ENCODE data around the gene BCL2. TPM values are rescaled to one million over a fixed set of nuclear protein-coding genes. Genes with fewer than 3 reads are reported as not detected.

The BCL2 gene
- total RNA-seq, 1 experiment from 2014 or later, result 1.3 TPM

- Histone ChIP-seq H2BK120ac (ENCODE audit: low read depth, low read length, poor library complexity, severe bottlenecking) (no peak overlapping the region), H3K4ac (ENCODE audit: low read depth, low read length) (no peak overlapping the region), H2AK5ac (ENCODE audit: insufficient read length, low read length) (no peak overlapping the region), H3K27ac (ENCODE audit: insufficient read length, low read depth, low read length) (no peak overlapping the region), H3K23ac (ENCODE audit: insufficient read length, low read depth, low read length) (no peak overlapping the region), H4K5ac (ENCODE audit: insufficient read length, low read depth, low read length) (no peak overlapping the region), H2AFZ (ENCODE audit: low read length) (no peak overlapping the region), H3K9me3 (ENCODE audit: control insufficient read depth, low read depth, low read length) (no peaks in the 10 kb centered on the region), H3K18ac (ENCODE audit: insufficient read length, low read depth, low read length) (no peak overlapping the region), H3K14ac (ENCODE audit: insufficient read depth, low read length) (no peak overlapping the region), H3K56ac (ENCODE audit: insufficient read length, low read depth, low read length) (no peak overlapping the region), H4K20me1 (ENCODE audit: control insufficient read depth, insufficient read depth, insufficient read length) (no peaks in the 10 kb centered on the region), H3T11ph (ENCODE audit: low read length) (no peak overlapping the region), H3K4me1 (ENCODE audit: insufficient read depth, low read length) (no peaks in the 10 kb centered on the region), H2BK15ac (ENCODE audit: low read depth, low read length) (no peak overlapping the region), H2BK5ac (ENCODE audit: insufficient read length, low read length) (no peak overlapping the region), H3K23me2 (ENCODE audit: insufficient read length, low read depth, low read length, poor library complexity, severe bottlenecking) (no peaks in the 10 kb centered on the region), H2BK12ac (ENCODE audit: insufficient read length, low read depth, low read length) (no peak overlapping the region), H3K9ac (ENCODE audit: extremely low read depth, insufficient read length, low read length) (no peak overlapping the region), H3K27me3 (ENCODE audit: insufficient read depth, low read length) (no peaks in the 10 kb centered on the region), H3K79me2 (ENCODE audit: insufficient read depth, low read length) (no peaks in the 10 kb centered on the region), H3K79me1 (ENCODE audit: insufficient read depth, low read depth, low read length, poor library complexity, severe bottlenecking) (no peaks in the 10 kb centered on the region), H4K8ac (replicated peaks; ENCODE audit: insufficient read length, low read depth, low read length) (no peak overlapping the region), H3K4me2 (ENCODE audit: insufficient read depth, insufficient read length, low read length) (no peak overlapping the region), H4K91ac (ENCODE audit: insufficient read length, low read depth, low read length) (no peak overlapping the region), H2BK20ac (ENCODE audit: low read depth, low read length, poor library complexity, severe bottlenecking) (no peak overlapping the region)
- peaks cover 0 to 4% (median 0%) of the 10 kb centered on the region in 3 experiments; a peak in 2 of 7 replicates for H3K36me3 Mint-ChIP-seq (ENCODE audit: insufficient read depth in 1 of 3, low read depth in 3 of 3)
- H3K27ac Mint-ChIP-seq, result no peak overlapping the region
- H3K27me3 Mint-ChIP-seq (ENCODE audit: low read depth), result 0 out of 2 replicates have a peak, but pooled peaks cover 3% of the 10 kb centered on the region
- no peak for DNase-seq
- H3K4me3 Mint-ChIP-seq, result no peak overlapping the region
- H3K9me3 Mint-ChIP-seq, result peaks cover 3 to 4% of the 10 kb centered on the region in 2 experiments; a peak in 2 of 5 replicates
- TF ChIP-seq, protein P1, sequence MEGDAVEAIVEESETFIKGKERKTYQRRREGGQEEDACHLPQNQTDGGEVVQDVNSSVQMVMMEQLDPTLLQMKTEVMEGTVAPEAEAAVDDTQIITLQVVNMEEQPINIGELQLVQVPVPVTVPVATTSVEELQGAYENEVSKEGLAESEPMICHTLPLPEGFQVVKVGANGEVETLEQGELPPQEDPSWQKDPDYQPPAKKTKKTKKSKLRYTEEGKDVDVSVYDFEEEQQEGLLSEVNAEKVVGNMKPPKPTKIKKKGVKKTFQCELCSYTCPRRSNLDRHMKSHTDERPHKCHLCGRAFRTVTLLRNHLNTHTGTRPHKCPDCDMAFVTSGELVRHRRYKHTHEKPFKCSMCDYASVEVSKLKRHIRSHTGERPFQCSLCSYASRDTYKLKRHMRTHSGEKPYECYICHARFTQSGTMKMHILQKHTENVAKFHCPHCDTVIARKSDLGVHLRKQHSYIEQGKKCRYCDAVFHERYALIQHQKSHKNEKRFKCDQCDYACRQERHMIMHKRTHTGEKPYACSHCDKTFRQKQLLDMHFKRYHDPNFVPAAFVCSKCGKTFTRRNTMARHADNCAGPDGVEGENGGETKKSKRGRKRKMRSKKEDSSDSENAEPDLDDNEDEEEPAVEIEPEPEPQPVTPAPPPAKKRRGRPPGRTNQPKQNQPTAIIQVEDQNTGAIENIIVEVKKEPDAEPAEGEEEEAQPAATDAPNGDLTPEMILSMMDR (conservative IDR thresholded peaks at IDR 0.05), result no peak
- WGBS (ENCODE audit: extremely low coverage, insufficient read length, low lambda C conversion rate), result no CpG with 5 or more reads among the region's 3 CpGs
- peaks cover 4 to 7% of the 10 kb centered on the region in 2 experiments; a peak in 2 of 4 replicates for H3K4me1 Mint-ChIP-seq
Observed at GRCh38 chr18:63255435-63255834, 64.1 kb downstream of the BCL2 start.

Data from H9 (cell line).